ENCODE results near the gene RAD51.

DNA sequence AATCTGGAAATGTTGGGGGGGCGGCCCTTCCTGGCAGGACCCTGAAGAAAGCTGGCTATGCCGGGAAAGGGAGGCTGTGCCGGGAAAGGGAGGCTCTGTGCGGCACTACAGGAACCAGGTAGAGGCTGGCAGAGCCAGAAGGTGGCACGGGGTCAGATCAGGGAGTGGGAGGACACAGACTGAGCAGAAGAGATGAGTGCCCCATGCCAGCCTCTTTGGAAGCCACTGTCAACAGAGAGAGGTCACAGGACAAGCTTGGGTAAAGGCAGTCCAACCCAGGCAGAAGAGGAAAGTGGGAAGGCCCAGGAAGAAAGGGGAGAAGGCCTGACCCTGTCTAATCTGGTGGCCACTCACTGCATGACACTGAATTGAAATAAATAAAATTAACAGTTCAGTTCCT, 76.3 kb downstream of the RAD51 start:
- TF ChIP-seq, protein P1, sequence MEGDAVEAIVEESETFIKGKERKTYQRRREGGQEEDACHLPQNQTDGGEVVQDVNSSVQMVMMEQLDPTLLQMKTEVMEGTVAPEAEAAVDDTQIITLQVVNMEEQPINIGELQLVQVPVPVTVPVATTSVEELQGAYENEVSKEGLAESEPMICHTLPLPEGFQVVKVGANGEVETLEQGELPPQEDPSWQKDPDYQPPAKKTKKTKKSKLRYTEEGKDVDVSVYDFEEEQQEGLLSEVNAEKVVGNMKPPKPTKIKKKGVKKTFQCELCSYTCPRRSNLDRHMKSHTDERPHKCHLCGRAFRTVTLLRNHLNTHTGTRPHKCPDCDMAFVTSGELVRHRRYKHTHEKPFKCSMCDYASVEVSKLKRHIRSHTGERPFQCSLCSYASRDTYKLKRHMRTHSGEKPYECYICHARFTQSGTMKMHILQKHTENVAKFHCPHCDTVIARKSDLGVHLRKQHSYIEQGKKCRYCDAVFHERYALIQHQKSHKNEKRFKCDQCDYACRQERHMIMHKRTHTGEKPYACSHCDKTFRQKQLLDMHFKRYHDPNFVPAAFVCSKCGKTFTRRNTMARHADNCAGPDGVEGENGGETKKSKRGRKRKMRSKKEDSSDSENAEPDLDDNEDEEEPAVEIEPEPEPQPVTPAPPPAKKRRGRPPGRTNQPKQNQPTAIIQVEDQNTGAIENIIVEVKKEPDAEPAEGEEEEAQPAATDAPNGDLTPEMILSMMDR (conservative IDR thresholded peaks at IDR 0.05 in 1 of 2, IDR thresholded peaks at IDR 0.05 in 1 of 2; ENCODE audit: low read depth in 1 of 2, low read length in 2 of 2) = no peak
- TF ChIP-seq EZH2 (IDR thresholded peaks at IDR 0.05; ENCODE audit: low read length, missing control alignments) = no peak
